HEK293 (cell line): ENCODE results near the gene KLK5.

Experiments
- CTCF ChIA-PET: fragments of 350-600 bp; formaldehyde crosslinking; extraction: SDS; loops from one replicate; lab custom pipeline; 2021; ENCODE audit warnings: antibody characterized with exemption; lab: Yijun Ruan, JAX
- POLR2A ChIA-PET: fragments of 300-600 bp; formaldehyde crosslinking; extraction: SDS; loops from one replicate; lab custom pipeline; 2020; ENCODE audit warnings: antibody characterized with exemption, inconsistent platforms; lab: Yijun Ruan, JAX
- H3K27ac ChIP-seq: fragments of 200-500 bp; sonication (Bioruptor generic); 2 replicates; pipeline ENCODE4 v1.5.1; 2014; ENCODE audit warnings: low read depth, low read length, control low read depth, inconsistent platforms; ENCODE audit errors: extremely low read depth
- H3K36me3 ChIP-seq, 2 experiments: fragments of 200-500 bp in 1 of 2; sonication (Bioruptor generic) in 1 of 2; 1 replicate in 1 of 2; 2 replicates in 1 of 2; pipeline ENCODE4 v1.5.1; 2014 to 2017; ENCODE audit warnings: inconsistent platforms in 2 of 2, low read length in 2 of 2; ENCODE audit not compliant: control insufficient read depth in 2 of 2, insufficient read depth in 1 of 2
- H3K4me1 ChIP-seq: fragments of 200-500 bp; sonication (Bioruptor generic); 2 replicates; pipeline ENCODE4 v1.5.1; 2014; ENCODE audit warnings: mild to moderate bottlenecking, low read length, inconsistent platforms; ENCODE audit not compliant: control insufficient read depth, insufficient read depth
- H3K4me3 ChIP-seq: 2 replicates; pipeline ENCODE4 v1.5.1; 2011; ENCODE audit warnings: low read depth, mild to moderate bottlenecking, control low read depth, low read length, moderate library complexity
- H3K9me3 ChIP-seq: fragments of 200-500 bp; sonication (Bioruptor generic); 2 replicates; pipeline ENCODE4 v1.5.1; 2014; ENCODE audit warnings: low read depth, low read length, inconsistent platforms; ENCODE audit not compliant: control insufficient read depth, insufficient read depth
- KLF8 ChIP-seq: fragments of 450-650 bp; formaldehyde crosslinking; IDR thresholded peaks from 2 replicates; pipeline ENCODE4 v1.5.1; 2016; ENCODE audit warnings: missing biosample characterization, missing genetic modification characterization
- MEIS1 ChIP-seq: sonication (generic); formaldehyde crosslinking; IDR thresholded peaks from 2 replicates; pipeline ENCODE4 v1.8.1; 2022; ENCODE audit warnings: missing genetic modification reagents, mild to moderate bottlenecking, borderline replicate concordance
- OVOL3 ChIP-seq: fragments of 450-650 bp; formaldehyde crosslinking; IDR thresholded peaks from 2 replicates; pipeline ENCODE4 v1.5.1; 2016; ENCODE audit warnings: missing biosample characterization, missing genetic modification characterization
- PRDM2 ChIP-seq: fragments of 450-650 bp; formaldehyde crosslinking; IDR thresholded peaks from 2 replicates; pipeline ENCODE4 v1.5.1; 2016; ENCODE audit warnings: missing biosample characterization, missing genetic modification characterization, borderline replicate concordance
- SP7 ChIP-seq: fragments of 450-650 bp; formaldehyde crosslinking; IDR thresholded peaks from 2 replicates; pipeline ENCODE4 v1.5.1; 2016; ENCODE audit warnings: missing biosample characterization, missing genetic modification characterization
- TCF7L2 ChIP-seq: IDR thresholded peaks from 2 replicates; pipeline ENCODE4 v1.6.1; 2011; ENCODE audit warnings: low read depth, mild to moderate bottlenecking, inconsistent platforms, low read length, moderate library complexity, borderline replicate concordance
- WT1 ChIP-seq: fragments of 450-650 bp; formaldehyde crosslinking; IDR thresholded peaks from 2 replicates; pipeline ENCODE4 v1.5.1; 2016; ENCODE audit warnings: missing biosample characterization, missing genetic modification characterization
- ZBTB1 ChIP-seq: fragments of 450-650 bp; formaldehyde crosslinking; IDR thresholded peaks from 2 replicates; pipeline ENCODE4 v1.5.1; 2016; ENCODE audit warnings: missing biosample characterization, missing genetic modification characterization
- ZNF138 ChIP-seq: fragments of 450-650 bp; formaldehyde crosslinking; IDR thresholded peaks from 2 replicates; pipeline ENCODE4 v1.5.1; 2016; ENCODE audit warnings: missing biosample characterization, missing genetic modification characterization, borderline replicate concordance
- ZNF221 ChIP-seq: fragments of 450-650 bp; formaldehyde crosslinking; IDR thresholded peaks from 2 replicates; pipeline ENCODE4 v1.5.1; 2017; ENCODE audit warnings: missing biosample characterization, missing genetic modification characterization, borderline replicate concordance
- ZNF391 ChIP-seq: fragments of 450-650 bp; formaldehyde crosslinking; IDR thresholded peaks from 2 replicates; pipeline ENCODE4 v1.5.1; 2016; ENCODE audit warnings: low read depth, missing biosample characterization, missing genetic modification characterization, borderline replicate concordance
- ZNF404 ChIP-seq: fragments of 450-650 bp; formaldehyde crosslinking; IDR thresholded peaks from 2 replicates; pipeline ENCODE4 v1.5.1; 2017; ENCODE audit warnings: missing biosample characterization, missing genetic modification characterization
- ZNF544 ChIP-seq: fragments of 450-650 bp; formaldehyde crosslinking; IDR thresholded peaks from 2 replicates; pipeline ENCODE4 v1.5.0; 2017; ENCODE audit warnings: missing biosample characterization, missing genetic modification characterization
- ZNF549 ChIP-seq: fragments of 450-650 bp; IDR thresholded peaks from 2 replicates; pipeline ENCODE4 v1.5.1; 2018; ENCODE audit warnings: missing biosample characterization, missing genetic modification characterization, mild to moderate bottlenecking, inconsistent platforms, moderate library complexity
- ZNF677 ChIP-seq: fragments of 450-650 bp; IDR thresholded peaks from 2 replicates; pipeline ENCODE4 v1.5.0; 2018; ENCODE audit warnings: missing biosample characterization, mild to moderate bottlenecking, missing genetic modification characterization, moderate library complexity
- ZSCAN5A ChIP-seq: fragments of 450-650 bp; formaldehyde crosslinking; IDR thresholded peaks from 2 replicates; pipeline ENCODE4 v1.5.1; 2016; ENCODE audit warnings: missing biosample characterization, missing genetic modification characterization
- TF ChIP-seq, protein P1 (sequence below): fragments of 450-650 bp; formaldehyde crosslinking; IDR thresholded peaks from 2 replicates; pipeline ENCODE4 v1.5.1; 2016; ENCODE audit warnings: missing biosample characterization, missing genetic modification characterization, borderline replicate concordance
- TF ChIP-seq, protein P2 (sequence below): IDR thresholded peaks from 2 replicates; pipeline ENCODE4 v1.6.1; 2011; ENCODE audit warnings: mild to moderate bottlenecking, low read depth, low read length, borderline replicate concordance
- TF ChIP-seq, protein P3 (sequence below): fragments of 450-650 bp; formaldehyde crosslinking; IDR thresholded peaks from 2 replicates; pipeline ENCODE4 v1.5.1; 2016; ENCODE audit warnings: missing biosample characterization, missing genetic modification characterization

The KLK5 gene

DNA sequence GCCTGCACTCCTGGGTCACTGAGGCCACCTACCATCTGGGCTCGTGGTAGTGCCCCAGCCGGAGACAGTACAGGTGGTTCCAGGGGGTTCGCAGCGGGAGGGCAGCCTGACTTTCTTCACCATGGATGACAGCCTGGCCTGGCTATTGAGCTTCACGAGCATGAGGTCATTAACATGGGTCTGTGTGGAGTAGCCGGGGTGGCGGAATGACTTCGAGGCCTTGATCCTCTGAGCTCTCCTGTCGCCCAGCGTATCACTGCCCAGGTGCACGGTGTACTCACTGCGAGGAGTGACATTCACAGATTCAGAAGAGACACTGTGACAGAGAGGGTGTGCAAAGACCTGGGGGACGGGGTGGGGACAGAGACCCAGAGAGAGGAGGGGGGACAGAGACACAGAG lies 27.4 kb upstream of the KLK5 start:
- no peak overlapping the region for H3K27ac ChIP-seq
- no peaks in the 10 kb centered on the region for H3K4me1 ChIP-seq
- POLR2A ChIA-PET, result no interaction called here
- H3K36me3 ChIP-seq, result no peaks in the 10 kb centered on the region
- H3K9me3 ChIP-seq, result no peaks in the 10 kb centered on the region
- CTCF ChIA-PET, result no interaction called here
- TF ChIP-seq ZNF404 (tag by site-specific recombination) (no peak), SP7 (tag by site-specific recombination) (no peak), PRDM2 (no peak), ZNF138 (tag by site-specific recombination) (no peak), ZNF549 (tag by site-specific recombination) (no peak), TCF7L2 (no peak), OVOL3 (no peak), ZNF677 (tag by site-specific recombination) (no peak), ZNF221 (tag by site-specific recombination) (no peak), ZSCAN5A (no peak), ZBTB1 (tag by site-specific recombination) (no peak), ZNF544 (tag by site-specific recombination) (no peak), WT1 (no peak), KLF8 (tag by site-specific recombination) (no peak), MEIS1 (no peak), ZNF391 (tag by site-specific recombination) (no peak)
- TF ChIP-seq, protein P1, sequence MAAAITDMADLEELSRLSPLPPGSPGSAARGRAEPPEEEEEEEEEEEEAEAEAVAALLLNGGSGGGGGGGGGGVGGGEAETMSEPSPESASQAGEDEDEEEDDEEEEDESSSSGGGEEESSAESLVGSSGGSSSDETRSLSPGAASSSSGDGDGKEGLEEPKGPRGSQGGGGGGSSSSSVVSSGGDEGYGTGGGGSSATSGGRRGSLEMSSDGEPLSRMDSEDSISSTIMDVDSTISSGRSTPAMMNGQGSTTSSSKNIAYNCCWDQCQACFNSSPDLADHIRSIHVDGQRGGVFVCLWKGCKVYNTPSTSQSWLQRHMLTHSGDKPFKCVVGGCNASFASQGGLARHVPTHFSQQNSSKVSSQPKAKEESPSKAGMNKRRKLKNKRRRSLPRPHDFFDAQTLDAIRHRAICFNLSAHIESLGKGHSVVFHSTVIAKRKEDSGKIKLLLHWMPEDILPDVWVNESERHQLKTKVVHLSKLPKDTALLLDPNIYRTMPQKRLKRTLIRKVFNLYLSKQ (tag by site-specific recombination), result no peak
- TF ChIP-seq, protein P2, sequence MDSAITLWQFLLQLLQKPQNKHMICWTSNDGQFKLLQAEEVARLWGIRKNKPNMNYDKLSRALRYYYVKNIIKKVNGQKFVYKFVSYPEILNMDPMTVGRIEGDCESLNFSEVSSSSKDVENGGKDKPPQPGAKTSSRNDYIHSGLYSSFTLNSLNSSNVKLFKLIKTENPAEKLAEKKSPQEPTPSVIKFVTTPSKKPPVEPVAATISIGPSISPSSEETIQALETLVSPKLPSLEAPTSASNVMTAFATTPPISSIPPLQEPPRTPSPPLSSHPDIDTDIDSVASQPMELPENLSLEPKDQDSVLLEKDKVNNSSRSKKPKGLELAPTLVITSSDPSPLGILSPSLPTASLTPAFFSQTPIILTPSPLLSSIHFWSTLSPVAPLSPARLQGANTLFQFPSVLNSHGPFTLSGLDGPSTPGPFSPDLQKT, result no peak
- TF ChIP-seq, protein P3, sequence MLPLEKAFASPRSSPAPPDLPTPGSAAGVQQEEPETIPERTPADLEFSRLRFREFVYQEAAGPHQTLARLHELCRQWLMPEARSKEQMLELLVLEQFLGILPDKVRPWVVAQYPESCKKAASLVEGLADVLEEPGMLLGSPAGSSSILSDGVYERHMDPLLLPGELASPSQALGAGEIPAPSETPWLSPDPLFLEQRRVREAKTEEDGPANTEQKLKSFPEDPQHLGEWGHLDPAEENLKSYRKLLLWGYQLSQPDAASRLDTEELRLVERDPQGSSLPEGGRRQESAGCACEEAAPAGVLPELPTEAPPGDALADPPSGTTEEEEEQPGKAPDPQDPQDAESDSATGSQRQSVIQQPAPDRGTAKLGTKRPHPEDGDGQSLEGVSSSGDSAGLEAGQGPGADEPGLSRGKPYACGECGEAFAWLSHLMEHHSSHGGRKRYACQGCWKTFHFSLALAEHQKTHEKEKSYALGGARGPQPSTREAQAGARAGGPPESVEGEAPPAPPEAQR (tag by site-specific recombination), result no peak
- H3K4me3 ChIP-seq, result no peak overlapping the region
